Muscle of leg (tissue), 9 donors: ENCODE data around the gene RTL10. TPM values are rescaled to one million over a fixed set of nuclear protein-coding genes. Genes with fewer than 3 reads are reported as not detected.

ENCODE experiments used
- polyA plus RNA-seq, 8 donors: library from polyadenylated mRNA; unstranded; fragments of 120-200 nt; gene quantifications; one replicate each; pipeline versions ENCODE4 v1.2.1 to v1.2.3, GENCODE V29; 2013; ENCODE audit warnings: inconsistent platforms in 1 of 8, low replicate concordance in 1 of 8; ENCODE audit not compliant: insufficient read length in 8 of 8, insufficient read depth in 1 of 8
- total RNA-seq: library from RNA; stranded (reverse); fragments of 120-200 nt; gene quantifications from one replicate; pipeline ENCODE4 v1.2.4, GENCODE V29; 2013

RTL10 gene
- total and polyA plus RNA-seq, 9 donors, result 10.8 to 15.8 (median 12.7) TPM

Other genes with a start within 250 kb of the RTL10 start
- 67.6 TPM for gene SEPTIN5, start 140.4 kb downstream of the RTL10 start, total RNA-seq
- gene SEPTIN5, start 140.4 kb downstream of the RTL10 start, polyA plus RNA-seq, result 100 to 1,000 TPM in 6 of 8 donors, 10 to 100 TPM in 2; 91.3 to 122 (median 106) TPM
- 13.7 TPM for gene GP1BB, start 131.3 kb downstream of the RTL10 start, total RNA-seq
- 10 to 100 TPM in 4 of 8 donors, 1 to 10 TPM in 4; 7.9 to 25.2 (median 10.9) TPM for gene GP1BB, start 131.3 kb downstream of the RTL10 start, polyA plus RNA-seq
- 7.2 TPM for gene TBX1, start 94.1 kb downstream of the RTL10 start, total RNA-seq
- 10 to 100 TPM in 6 of 8 donors, 1 to 10 TPM in 2; 8.7 to 50.3 (median 18.0) TPM for gene TBX1, start 94.1 kb downstream of the RTL10 start, polyA plus RNA-seq
- gene GNB1L, start within 50 bp of the RTL10 start, total RNA-seq, result 4.6 TPM
- 1 to 10 TPM; 3.0 to 6.9 (median 4.5) TPM for gene GNB1L, start within 50 bp of the RTL10 start, polyA plus RNA-seq
- 61.9 TPM for gene COMT, start 86.9 kb upstream of the RTL10 start, total RNA-seq
- 100 to 1,000 TPM in 1 of 8 donors, 10 to 100 TPM in 7; 77.1 to 104 (median 81.6) TPM for gene COMT, start 86.9 kb upstream of the RTL10 start, polyA plus RNA-seq
- 17.0 TPM for gene TXNRD2, start 86.9 kb upstream of the RTL10 start, total RNA-seq
- gene TXNRD2, start 86.9 kb upstream of the RTL10 start, polyA plus RNA-seq, result 10 to 100 TPM; 14.1 to 21.5 (median 17.9) TPM
- gene ARVCF, start 161.9 kb upstream of the RTL10 start, total RNA-seq, result 62.5 TPM
- gene ARVCF, start 161.9 kb upstream of the RTL10 start, polyA plus RNA-seq, result 100 to 1,000 TPM in 2 of 8 donors, 10 to 100 TPM in 6; 55.5 to 117 (median 88.9) TPM
- 10.9 TPM for gene TANGO2, start 166.2 kb upstream of the RTL10 start, total RNA-seq
- 10 to 100 TPM in 3 of 8 donors, 1 to 10 TPM in 5; 7.7 to 11.6 (median 9.0) TPM for gene TANGO2, start 166.2 kb upstream of the RTL10 start, polyA plus RNA-seq
- gene DGCR8, start 225.4 kb upstream of the RTL10 start, total RNA-seq, result 27.1 TPM
- gene DGCR8, start 225.4 kb upstream of the RTL10 start, polyA plus RNA-seq, result 10 to 100 TPM; 31.7 to 48.7 (median 39.6) TPM